H9 (cell line): Measurements from ENCODE around the gene RCAN3. TPM values are rescaled to one million over a fixed set of nuclear protein-coding genes. Genes with fewer than 3 reads are reported as not detected.

Experiments used
- DNase-seq: peaks from one replicate; pipeline ENCODE4 v3.0.0-alpha.2; 2017
- H2AFZ ChIP-seq: one replicate; pipeline ENCODE4 v1.6.1; 2013; ENCODE audit warnings: mild to moderate bottlenecking, low read length, control low read depth, moderate library complexity
- H2AK5ac ChIP-seq: 2 replicates; pipeline ENCODE4 v1.6.1; 2013; ENCODE audit warnings: low read length, control low read depth, mixed read lengths; ENCODE audit not compliant: insufficient read length
- H2BK120ac ChIP-seq: one replicate; pipeline ENCODE4 v1.6.1; 2013; ENCODE audit warnings: low read depth, mild to moderate bottlenecking, low read length, control low read depth, inconsistent platforms; ENCODE audit not compliant: poor library complexity, severe bottlenecking
- H2BK12ac ChIP-seq: 2 replicates; pipeline ENCODE4 v1.6.1; 2013; ENCODE audit warnings: low read length, control low read depth, mixed read lengths, low read depth; ENCODE audit not compliant: insufficient read length
- H2BK15ac ChIP-seq: 2 replicates; pipeline ENCODE4 v1.6.1; 2013; ENCODE audit warnings: low read depth, low read length, control low read depth
- H2BK20ac ChIP-seq: one replicate; pipeline ENCODE4 v1.6.1; 2013; ENCODE audit warnings: low read depth, mild to moderate bottlenecking, low read length, control low read depth, inconsistent platforms; ENCODE audit not compliant: poor library complexity, severe bottlenecking
- H2BK5ac ChIP-seq: 2 replicates; pipeline ENCODE4 v1.6.1; 2013; ENCODE audit warnings: low read length, control low read depth, mixed read lengths; ENCODE audit not compliant: insufficient read length
- H3K14ac ChIP-seq: 2 replicates; pipeline ENCODE4 v1.6.1; 2013; ENCODE audit warnings: low read length, control low read depth; ENCODE audit not compliant: insufficient read depth
- H3K18ac ChIP-seq: 2 replicates; pipeline ENCODE4 v1.6.1; 2013; ENCODE audit warnings: low read depth, mild to moderate bottlenecking, mixed read lengths, low read length, control low read depth; ENCODE audit not compliant: insufficient read length
- H3K23ac ChIP-seq: 2 replicates; pipeline ENCODE4 v1.6.1; 2013; ENCODE audit warnings: low read length, control low read depth, mixed read lengths, low read depth; ENCODE audit not compliant: insufficient read length
- H3K23me2 ChIP-seq: 2 replicates; pipeline ENCODE4 v1.6.1; 2013; ENCODE audit warnings: low read depth, mild to moderate bottlenecking, mixed read lengths, low read length, control low read depth; ENCODE audit not compliant: insufficient read length, poor library complexity, severe bottlenecking
- H3K27ac ChIP-seq: 2 replicates; pipeline ENCODE4 v1.5.1; 2013; ENCODE audit warnings: low read length, control low read depth, mixed read lengths, low read depth; ENCODE audit not compliant: insufficient read length
- H3K27me3 ChIP-seq: 2 replicates; pipeline ENCODE4 v1.6.1; 2013; ENCODE audit warnings: low read length, control low read depth, inconsistent platforms; ENCODE audit not compliant: insufficient read depth
- H3K4ac ChIP-seq: 2 replicates; pipeline ENCODE4 v1.6.1; 2013; ENCODE audit warnings: low read depth, mild to moderate bottlenecking, control low read depth, inconsistent platforms, low read length, moderate library complexity
- H3K4me1 ChIP-seq: 2 replicates; pipeline ENCODE4 v1.6.1; 2013; ENCODE audit warnings: low read length, control low read depth, inconsistent platforms; ENCODE audit not compliant: insufficient read depth
- H3K4me2 ChIP-seq: 2 replicates; pipeline ENCODE4 v1.6.1; 2013; ENCODE audit warnings: low read length, control low read depth, mixed read lengths; ENCODE audit not compliant: insufficient read length, insufficient read depth
- H3K56ac ChIP-seq: 2 replicates; pipeline ENCODE4 v1.6.1; 2013; ENCODE audit warnings: low read depth, mild to moderate bottlenecking, mixed read lengths, low read length, control low read depth; ENCODE audit not compliant: insufficient read length
- H3K79me1 ChIP-seq: 2 replicates; pipeline ENCODE4 v1.6.1; 2013; ENCODE audit warnings: low read depth, mild to moderate bottlenecking, moderate library complexity, low read length, control low read depth, inconsistent platforms; ENCODE audit not compliant: insufficient read depth, poor library complexity, severe bottlenecking
- H3K79me2 ChIP-seq: 2 replicates; pipeline ENCODE4 v1.6.1; 2013; ENCODE audit warnings: low read length, control low read depth, inconsistent platforms; ENCODE audit not compliant: insufficient read depth
- H3K9ac ChIP-seq: 2 replicates; pipeline ENCODE4 v1.6.1; 2013; ENCODE audit warnings: low read length, control low read depth, mixed read lengths; ENCODE audit not compliant: insufficient read length; ENCODE audit errors: extremely low read depth
- H3K9me3 ChIP-seq: one replicate; pipeline ENCODE4 v1.6.1; 2013; ENCODE audit warnings: low read depth, low read length, inconsistent platforms; ENCODE audit not compliant: control insufficient read depth
- H3T11ph ChIP-seq: one replicate; pipeline ENCODE4 v1.6.1; 2013; ENCODE audit warnings: mild to moderate bottlenecking, low read length, control low read depth, inconsistent platforms
- H4K20me1 ChIP-seq: one replicate; pipeline ENCODE4 v1.6.1; 2013; ENCODE audit not compliant: control insufficient read depth, insufficient read length, insufficient read depth
- H4K5ac ChIP-seq: 2 replicates; pipeline ENCODE4 v1.6.1; 2013; ENCODE audit warnings: low read depth, mild to moderate bottlenecking, mixed read lengths, low read length, control low read depth; ENCODE audit not compliant: insufficient read length
- H4K8ac ChIP-seq: replicated peaks from 2 replicates; pipeline ENCODE4 v1.6.1; 2013; ENCODE audit warnings: low read length, control low read depth, mixed read lengths, low read depth; ENCODE audit not compliant: insufficient read length
- H4K91ac ChIP-seq: 2 replicates; pipeline ENCODE4 v1.6.1; 2013; ENCODE audit warnings: low read depth, mild to moderate bottlenecking, moderate library complexity, mixed read lengths, low read length, control low read depth; ENCODE audit not compliant: insufficient read length
- H3K27ac Mint-ChIP-seq, 3 experiments: 2 replicates in 2 of 3; 3 replicates in 1 of 3; pipeline ENCODE4 v1.8.0; 2020 to 2021; ENCODE audit warnings: mixed read lengths in 3 of 3, mild to moderate bottlenecking in 1 of 3, moderate library complexity in 1 of 3
- H3K27me3 Mint-ChIP-seq: 2 replicates; pipeline ENCODE4 v1.8.0; 2021; ENCODE audit warnings: low read depth, mild to moderate bottlenecking, moderate library complexity, mixed read lengths
- H3K36me3 Mint-ChIP-seq, 3 experiments: 2 replicates in 2 of 3; 3 replicates in 1 of 3; pipeline ENCODE4 v1.8.0; 2020 to 2021; ENCODE audit warnings: low read depth in 3 of 3, mixed read lengths in 3 of 3; ENCODE audit not compliant: insufficient read depth in 1 of 3
- H3K4me1 Mint-ChIP-seq, 2 experiments: 2 replicates each; pipeline ENCODE4 v1.8.0; 2020; ENCODE audit warnings: mixed read lengths in 2 of 2
- H3K4me3 Mint-ChIP-seq, 2 experiments: 2 replicates in 1 of 2; 3 replicates in 1 of 2; pipeline ENCODE4 v1.8.0; 2020 to 2021; ENCODE audit warnings: mild to moderate bottlenecking in 2 of 2, mixed read lengths in 2 of 2, moderate library complexity in 1 of 2
- H3K9me3 Mint-ChIP-seq, 2 experiments: 2 replicates in 1 of 2; 3 replicates in 1 of 2; pipeline ENCODE4 v1.8.0; 2020; ENCODE audit warnings: mild to moderate bottlenecking in 2 of 2, mixed read lengths in 2 of 2, moderate library complexity in 1 of 2
- CTCF ChIP-seq: fragments of 200-600 bp; sonication (generic); conservative IDR thresholded peaks from 3 replicates; pipeline ENCODE4 v1.8.0; 2021; ENCODE audit warnings: antibody characterized with exemption, mild to moderate bottlenecking
- WGBS: extraction: QIAGEN DNeasy Blood & Tissue Kit; methylation state at CpG from one replicate; pipeline ENCODE4 v1.1.7; 2013; ENCODE audit warnings: missing lambda C conversion rate, low lambda C conversion rate, mixed read lengths; ENCODE audit not compliant: insufficient read length; ENCODE audit errors: extremely low coverage; 5-methylcytosine and 5-hydroxymethylcytosine counted together
- total RNA-seq: library from RNA; stranded (reverse); gene quantifications from 2 replicates; pipeline ENCODE4 v1.2.1, GENCODE V29; 2021

RCAN3 gene
- total RNA-seq, 1 experiment from 2014 or later, result 13.0 TPM

- no peak overlapping the region for H2BK15ac ChIP-seq
- H3K14ac ChIP-seq, result no peak overlapping the region
- H3K23me2 ChIP-seq, result peaks cover 5% of the 10 kb centered on the region
- H3K4me3 Mint-ChIP-seq, result no peak overlapping the region
- H4K5ac ChIP-seq, result no peak overlapping the region
- no peak overlapping the region for H2BK5ac ChIP-seq
- no CpG with 5 or more reads among the region's 11 CpGs for WGBS
- H2AFZ ChIP-seq, result no peak overlapping the region
- H2AK5ac ChIP-seq, result no peak overlapping the region
- H3K4me1 ChIP-seq, result peaks cover 2% of the 10 kb centered on the region; the same call in 1 of the 2 replicates
- no peak overlapping the region for H3K27ac ChIP-seq
- no peak for DNase-seq
- TF ChIP-seq CTCF, result no peak
- no peaks in the 10 kb centered on the region for H3K79me1 ChIP-seq
- H3K9me3 Mint-ChIP-seq, result no peaks in the 10 kb centered on the region
- H4K20me1 ChIP-seq, result no peaks in the 10 kb centered on the region
- H3K18ac ChIP-seq, result no peak overlapping the region
- no peaks in the 10 kb centered on the region for H3K9me3 ChIP-seq
- no peaks in the 10 kb centered on the region for H3K79me2 ChIP-seq
- H3K23ac ChIP-seq, result no peak overlapping the region
- no peak overlapping the region for H3T11ph ChIP-seq
- no peak overlapping the region for H2BK120ac ChIP-seq
- no peak overlapping the region; a peak in 1 of 7 replicates for H3K27ac Mint-ChIP-seq
- no peak overlapping the region for H3K56ac ChIP-seq
- no peak overlapping the region for H4K91ac ChIP-seq
- H4K8ac ChIP-seq, result no peak overlapping the region
- H3K4me2 ChIP-seq, result no peak overlapping the region
- no peaks in the 10 kb centered on the region; the same call in 1 of the 2 replicates for H3K27me3 Mint-ChIP-seq
- H2BK12ac ChIP-seq, result no peak overlapping the region
- no peak overlapping the region for H3K9ac ChIP-seq
- H3K27me3 ChIP-seq, result no peaks in the 10 kb centered on the region
- no peak overlapping the region for H2BK20ac ChIP-seq
- peaks cover 42 to 55% of the 10 kb centered on the region in 2 experiments for H3K4me1 Mint-ChIP-seq
- peaks cover 0 to 5% (median 0%) of the 10 kb centered on the region in 3 experiments; a peak in 3 of 7 replicates for H3K36me3 Mint-ChIP-seq
- no peak overlapping the region for H3K4ac ChIP-seq
These were observed 33.8 kb upstream of the RCAN3 start for GRCh38 chr1:24468685-24469316.
